Measurements from ENCODE around the gene BBS1. TPM values are rescaled to one million over a fixed set of nuclear protein-coding genes. Genes with fewer than 3 reads are reported as not detected.

The BBS1 gene
- polyA plus RNA-seq, 2 of the 4 experiments (the other 2 are of a cell fraction): 12.5 TPM

DNA sequence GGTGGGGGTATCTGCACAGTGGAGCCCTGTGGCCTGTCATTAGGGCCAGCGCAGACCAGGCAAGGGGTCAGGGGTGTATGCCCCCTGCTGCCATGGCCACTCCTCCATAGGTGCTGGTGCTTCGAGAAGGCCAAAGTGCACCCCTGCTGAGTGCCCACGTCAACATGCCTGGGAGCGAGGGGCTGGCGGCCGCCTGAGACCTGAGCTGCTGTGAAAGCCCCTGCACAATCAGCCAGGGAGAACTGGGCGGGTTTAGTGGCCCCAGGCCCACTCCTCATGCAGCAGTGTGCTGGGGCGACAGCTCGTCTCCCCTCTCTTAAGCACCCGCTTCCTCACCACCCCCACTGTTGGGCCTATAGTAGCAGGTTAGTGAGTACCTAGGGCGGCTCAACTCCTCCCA is 21.4 kb downstream of the BBS1 start:
- H3K4me3 ChIP-seq: no peak overlapping the region
- CTCF ChIA-PET: interaction anchor here (0.6 to 1.4 kb wide), 6 partner anchors 8 to 181 kb away, joined by 3 read pairs; partner anchors contain the start of genes BBS1, CCDC87 and MRPL11

DNA sequence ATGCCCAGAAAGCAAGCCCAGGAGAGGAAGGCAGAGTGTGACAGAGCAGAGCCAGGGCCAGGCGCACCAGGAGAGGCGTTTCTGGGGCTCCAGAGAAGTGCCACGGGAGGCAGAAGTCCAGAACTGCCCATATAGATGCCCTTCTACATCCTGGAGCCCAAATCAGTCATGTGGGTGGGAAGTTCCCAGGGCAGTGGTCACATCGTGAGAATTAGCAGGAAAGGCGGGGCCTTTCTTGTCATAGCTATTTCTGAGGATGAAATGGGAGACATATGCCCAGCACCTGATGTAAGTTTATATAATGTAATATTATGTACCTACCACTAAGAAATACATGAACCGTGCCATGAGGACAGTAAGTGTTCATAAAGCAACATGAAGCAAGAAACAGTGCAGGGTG is 22.3 kb downstream of the BBS1 start:
- 75% methylated on average over 6 of the region's 6 CpGs for WGBS (ENCODE audit: missing lambda C conversion rate)
- H3K4me2 ChIP-seq: no peak overlapping the region
- H3K27ac ChIP-seq: no peak overlapping the region
- H3K4me1 ChIP-seq: no peaks in the 10 kb centered on the region
- CTCF ChIA-PET: interaction anchor here (0.6 to 1.4 kb wide), 6 partner anchors 9 to 182 kb away, joined by 3 read pairs; partner anchors contain the start of genes BBS1, CCDC87 and MRPL11
- TF ChIP-seq, protein P1, sequence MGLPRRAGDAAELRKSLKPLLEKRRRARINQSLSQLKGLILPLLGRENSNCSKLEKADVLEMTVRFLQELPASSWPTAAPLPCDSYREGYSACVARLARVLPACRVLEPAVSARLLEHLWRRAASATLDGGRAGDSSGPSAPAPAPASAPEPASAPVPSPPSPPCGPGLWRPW (IDR thresholded peaks at IDR 0.05): no peak
- TF ChIP-seq FOSL2 (IDR thresholded peaks at IDR 0.05): no peak
- no peak for TF ChIP-seq FOSL2 (CRISPR knock-in tag; IDR thresholded peaks at IDR 0.05)
- no peak for TF ChIP-seq EHMT2 (IDR thresholded peaks at IDR 0.05; ENCODE audit: low read depth)
- TF ChIP-seq CHD2 (IDR thresholded peaks at IDR 0.05; ENCODE audit: low read length, partially characterized antibody): no peak
- TF ChIP-seq, protein P2, sequence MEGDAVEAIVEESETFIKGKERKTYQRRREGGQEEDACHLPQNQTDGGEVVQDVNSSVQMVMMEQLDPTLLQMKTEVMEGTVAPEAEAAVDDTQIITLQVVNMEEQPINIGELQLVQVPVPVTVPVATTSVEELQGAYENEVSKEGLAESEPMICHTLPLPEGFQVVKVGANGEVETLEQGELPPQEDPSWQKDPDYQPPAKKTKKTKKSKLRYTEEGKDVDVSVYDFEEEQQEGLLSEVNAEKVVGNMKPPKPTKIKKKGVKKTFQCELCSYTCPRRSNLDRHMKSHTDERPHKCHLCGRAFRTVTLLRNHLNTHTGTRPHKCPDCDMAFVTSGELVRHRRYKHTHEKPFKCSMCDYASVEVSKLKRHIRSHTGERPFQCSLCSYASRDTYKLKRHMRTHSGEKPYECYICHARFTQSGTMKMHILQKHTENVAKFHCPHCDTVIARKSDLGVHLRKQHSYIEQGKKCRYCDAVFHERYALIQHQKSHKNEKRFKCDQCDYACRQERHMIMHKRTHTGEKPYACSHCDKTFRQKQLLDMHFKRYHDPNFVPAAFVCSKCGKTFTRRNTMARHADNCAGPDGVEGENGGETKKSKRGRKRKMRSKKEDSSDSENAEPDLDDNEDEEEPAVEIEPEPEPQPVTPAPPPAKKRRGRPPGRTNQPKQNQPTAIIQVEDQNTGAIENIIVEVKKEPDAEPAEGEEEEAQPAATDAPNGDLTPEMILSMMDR (IDR thresholded peaks at IDR 0.05): no peak
- no peak for TF ChIP-seq RARB (CRISPR knock-in tag; IDR thresholded peaks at IDR 0.05)
- no peak for TF ChIP-seq CHD4 (IDR thresholded peaks at IDR 0.05; ENCODE audit: borderline replicate concordance)
- no peak for TF ChIP-seq MAFK (IDR thresholded peaks at IDR 0.05; ENCODE audit: partially characterized antibody)
- TF ChIP-seq USF2 (IDR thresholded peaks at IDR 0.05): no peak
- POLR2A ChIA-PET: interaction anchor here (1.0 to 1.6 kb wide), 4 partner anchors 10 to 145 kb away, joined by 3 to 5 read pairs (median 4); partner anchors contain the start of genes DPP3, RBM4B and ZDHHC24
- DNase-seq (ENCODE audit: low read depth in 1 of 2, low spot score in 1 of 2) (no peak), FAIRE-seq (no peak), ATAC-seq (peak; percentile 24 to 30; a peak in 4 of 6 replicates)
- H3K4me3 ChIP-seq: no peak overlapping the region
- no peaks in the 10 kb centered on the region for H3K9me3 ChIP-seq

More for the DNA sequence above, 21.4 kb downstream of the BBS1 start:
- FAIRE-seq (no peak), DNase-seq (ENCODE audit: low read depth in 1 of 2, low spot score in 1 of 2) (no peak), ATAC-seq (no peak)
- Histone ChIP-seq H3K4me1 (no peaks in the 10 kb centered on the region), H3K4me2 (no peak overlapping the region), H3K27ac (no peak overlapping the region), H3K9me3 (no peaks in the 10 kb centered on the region)
- no peak for TF ChIP-seq KDM1A (IDR thresholded peaks at IDR 0.05; ENCODE audit: low read depth)
- no peak for TF ChIP-seq RFX5 (IDR thresholded peaks at IDR 0.05)
- TF ChIP-seq CEBPB (IDR thresholded peaks at IDR 0.05): no peak
- no peak for TF ChIP-seq HEYL (CRISPR knock-in tag; IDR thresholded peaks at IDR 0.05)
- TF ChIP-seq, protein P3, sequence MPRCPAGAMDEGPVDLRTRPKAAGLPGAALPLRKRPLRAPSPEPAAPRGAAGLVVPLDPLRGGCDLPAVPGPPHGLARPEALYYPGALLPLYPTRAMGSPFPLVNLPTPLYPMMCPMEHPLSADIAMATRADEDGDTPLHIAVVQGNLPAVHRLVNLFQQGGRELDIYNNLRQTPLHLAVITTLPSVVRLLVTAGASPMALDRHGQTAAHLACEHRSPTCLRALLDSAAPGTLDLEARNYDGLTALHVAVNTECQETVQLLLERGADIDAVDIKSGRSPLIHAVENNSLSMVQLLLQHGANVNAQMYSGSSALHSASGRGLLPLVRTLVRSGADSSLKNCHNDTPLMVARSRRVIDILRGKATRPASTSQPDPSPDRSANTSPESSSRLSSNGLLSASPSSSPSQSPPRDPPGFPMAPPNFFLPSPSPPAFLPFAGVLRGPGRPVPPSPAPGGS (IDR thresholded peaks at IDR 0.05): no peak
- no peak for TF ChIP-seq USF2 (IDR thresholded peaks at IDR 0.05)
- no peak for TF ChIP-seq SREBF2 (IDR thresholded peaks at IDR 0.05)
- no peak for TF ChIP-seq JUN (IDR thresholded peaks at IDR 0.05)
- TF ChIP-seq, protein P4, sequence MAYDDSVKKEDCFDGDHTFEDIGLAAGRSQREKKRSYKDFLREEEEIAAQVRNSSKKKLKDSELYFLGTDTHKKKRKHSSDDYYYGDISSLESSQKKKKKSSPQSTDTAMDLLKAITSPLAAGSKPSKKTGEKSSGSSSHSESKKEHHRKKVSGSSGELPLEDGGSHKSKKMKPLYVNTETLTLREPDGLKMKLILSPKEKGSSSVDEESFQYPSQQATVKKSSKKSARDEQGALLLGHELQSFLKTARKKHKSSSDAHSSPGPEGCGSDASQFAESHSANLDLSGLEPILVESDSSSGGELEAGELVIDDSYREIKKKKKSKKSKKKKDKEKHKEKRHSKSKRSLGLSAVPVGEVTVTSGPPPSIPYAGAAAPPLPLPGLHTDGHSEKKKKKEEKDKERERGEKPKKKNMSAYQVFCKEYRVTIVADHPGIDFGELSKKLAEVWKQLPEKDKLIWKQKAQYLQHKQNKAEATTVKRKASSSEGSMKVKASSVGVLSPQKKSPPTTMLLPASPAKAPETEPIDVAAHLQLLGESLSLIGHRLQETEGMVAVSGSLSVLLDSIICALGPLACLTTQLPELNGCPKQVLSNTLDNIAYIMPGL (CRISPR knock-in tag; IDR thresholded peaks at IDR 0.05; ENCODE audit: borderline replicate concordance): no peak
- no peak for TF ChIP-seq PHF8 (IDR thresholded peaks at IDR 0.05; ENCODE audit: borderline replicate concordance, low read depth)
- no peak for TF ChIP-seq JUNB (IDR thresholded peaks at IDR 0.05)
- no peak for TF ChIP-seq HOXB5 (CRISPR knock-in tag; IDR thresholded peaks at IDR 0.05)
- no peak for TF ChIP-seq FOSB (CRISPR knock-in tag; IDR thresholded peaks at IDR 0.05)
- no peak for TF ChIP-seq RCOR1 (IDR thresholded peaks at IDR 0.05; ENCODE audit: low read depth, low read length)
- no peak for TF ChIP-seq RAD21 (conservative IDR thresholded peaks at IDR 0.05 in 1 of 2, IDR thresholded peaks at IDR 0.05 in 1 of 2)
- POLR2A ChIA-PET: interaction anchor here (1.3 kb wide), 1 partner anchor 14 kb away, joined by 5 read pairs; the partner anchor contains the start of gene ZDHHC24
- WGBS (ENCODE audit: missing lambda C conversion rate): 96% methylated on average over 6 of the region's 11 CpGs
